PC-9 (cell line): ENCODE measurements around the gene SDCCAG8. TPM values are rescaled to one million over a fixed set of nuclear protein-coding genes. Genes with fewer than 3 reads are reported as not detected.

Experiments
- BruUV-seq: library from RNA; stranded (reverse); fragments of 400-500 nt; replicated peaks from 2 replicates; lab custom pipeline; 2021; lab: Mats Ljungman, UMichigan
- CTCF ChIA-PET: fragments of 300-600 bp; sonication (Branson Sonifier 250); formaldehyde crosslinking; loops from one replicate; lab custom pipeline; 2022; ENCODE audit warnings: antibody characterized with exemption; lab: Charles Lee
- POLR2A ChIA-PET: fragments of 300-600 bp; sonication (Branson Sonifier 250); formaldehyde crosslinking; loops from one replicate; lab custom pipeline; 2022; ENCODE audit warnings: antibody characterized with exemption; ENCODE audit not compliant: unreplicated experiment; lab: Charles Lee
- DNase-seq, 2 experiments: peaks; one replicate each; pipeline versions ENCODE4 v3.0.0 to v3.0.0-alpha.2; 2015 to 2022; ENCODE audit warnings: mixed read lengths in 1 of 2
- H2AFZ ChIP-seq: fragments of 200-600 bp; sonication (generic); 2 replicates; pipeline ENCODE4 v1.8.1; 2017; ENCODE audit warnings: antibody characterized with exemption
- H3F3A ChIP-seq: fragments of 200-600 bp; sonication (generic); 2 replicates; pipeline ENCODE4 v1.8.1; 2017; ENCODE audit warnings: antibody characterized with exemption, mild to moderate bottlenecking, low read depth; ENCODE audit not compliant: insufficient read depth
- H3K27ac ChIP-seq: fragments of 200-600 bp; sonication (generic); 2 replicates; pipeline ENCODE4 v1.6.1; 2016; ENCODE audit warnings: mixed run types
- H3K27me3 ChIP-seq: fragments of 200-600 bp; sonication (generic); 2 replicates; pipeline ENCODE4 v1.6.1; 2016; ENCODE audit warnings: low read depth, mixed run types; ENCODE audit not compliant: insufficient read depth
- H3K36me3 ChIP-seq: fragments of 200-600 bp; sonication (generic); 2 replicates; pipeline ENCODE4 v1.6.1; 2016; ENCODE audit warnings: low read depth, mixed run types
- H3K4me1 ChIP-seq: fragments of 200-600 bp; sonication (generic); replicated peaks from 2 replicates; pipeline ENCODE4 v1.6.1; 2016; ENCODE audit warnings: mixed run types; ENCODE audit not compliant: insufficient read depth
- H3K4me2 ChIP-seq: fragments of 200-600 bp; sonication (generic); 2 replicates; pipeline ENCODE4 v1.6.1; 2017; ENCODE audit warnings: mixed run types
- H3K4me3 ChIP-seq: fragments of 200-600 bp; sonication (generic); 2 replicates; pipeline ENCODE4 v1.6.1; 2016; ENCODE audit warnings: mixed run types
- H3K79me2 ChIP-seq: fragments of 200-600 bp; sonication (generic); 2 replicates; pipeline ENCODE4 v1.6.1; 2017; ENCODE audit warnings: low read depth, mixed run types
- H3K9me2 ChIP-seq: fragments of 200-600 bp; sonication (generic); 2 replicates; pipeline ENCODE4 v1.8.1; 2017; ENCODE audit warnings: mild to moderate bottlenecking; ENCODE audit not compliant: insufficient read depth
- H3K9me3 ChIP-seq: fragments of 200-600 bp; sonication (generic); 2 replicates; pipeline ENCODE4 v1.8.1; 2016; ENCODE audit warnings: low read depth; ENCODE audit not compliant: insufficient read depth
- H4K20me1 ChIP-seq: fragments of 200-600 bp; sonication (generic); 2 replicates; pipeline ENCODE4 v1.8.1; 2017; ENCODE audit not compliant: insufficient read depth
- CTCF ChIP-seq: fragments of 200-600 bp; sonication (generic); conservative IDR thresholded peaks from 2 replicates; pipeline ENCODE4 v1.6.1; 2017; ENCODE audit warnings: mixed run types, antibody characterized with exemption, mild to moderate bottlenecking, moderate library complexity
- EZH2 ChIP-seq: fragments of 200-600 bp; sonication (generic); IDR thresholded peaks from 2 replicates; pipeline ENCODE4 v1.8.0; 2017; ENCODE audit warnings: antibody characterized with exemption, low read depth
- intact Hi-C: fragments of 100-400 bp; cut with micrococcal nuclease; formaldehyde crosslinking; loops from one replicate; pipeline ENCODE4 v1.10.0; 2022; ENCODE audit not compliant: unreplicated experiment
- total RNA-seq: library from RNA; stranded (reverse); gene quantifications from 2 replicates; pipeline ENCODE4 v1.2.3, GENCODE V29; 2021

Gene SDCCAG8
- total RNA-seq, 1 experiment from 2014 or later, result 22.7 TPM

- ChIA-PET CTCF (interaction anchor here (0.5 to 0.9 kb wide), 4 partner anchors 404 to 955 kb away, joined by 3 to 7 read pairs (median 3); no protein-coding TSS in a partner anchor), POLR2A (no interaction called here)
- H3K4me1 ChIP-seq, result no peaks in the 10 kb centered on the region
- H3F3A ChIP-seq, result peaks cover 6% of the 10 kb centered on the region
- peak in 1 of 2 experiments; percentile 48 for DNase-seq
- H3K27me3 ChIP-seq, result no peaks in the 10 kb centered on the region
- no peak overlapping the region for H2AFZ ChIP-seq
- no peaks in the 10 kb centered on the region for H4K20me1 ChIP-seq
- intact Hi-C loops, result loop anchor here (1.0 to 10.0 kb wide), 7 partner anchors 371 to 955 kb away; no protein-coding TSS in a partner anchor
- H3K9me2 ChIP-seq, result no peaks in the 10 kb centered on the region
- no peaks in the 10 kb centered on the region for H3K79me2 ChIP-seq
- no TSS peak for BruUV-seq
- TF ChIP-seq EZH2, result no peak
- peak; percentile 87 for TF ChIP-seq CTCF
- H3K27ac ChIP-seq, result no peak overlapping the region
- no peak overlapping the region for H3K4me2 ChIP-seq
- H3K9me3 ChIP-seq, result no peaks in the 10 kb centered on the region
- peaks cover 8% of the 10 kb centered on the region; the same call in 1 of the 2 replicates for H3K36me3 ChIP-seq
- no peak overlapping the region for H3K4me3 ChIP-seq
Measured at GRCh38 chr1:243343970-243344937, 88.4 kb downstream of the SDCCAG8 start.

- Histone ChIP-seq H3K27me3 (no peaks in the 10 kb centered on the region), H4K20me1 (no peaks in the 10 kb centered on the region), H3K27ac (no peak overlapping the region), H3K4me2 (no peak overlapping the region), H3K4me1 (no peaks in the 10 kb centered on the region), H3K4me3 (no peak overlapping the region), H3F3A (peaks cover 6% of the 10 kb centered on the region), H2AFZ (no peak overlapping the region), H3K36me3 (peaks cover 8% of the 10 kb centered on the region; the same call in 1 of the 2 replicates), H3K79me2 (no peaks in the 10 kb centered on the region), H3K9me2 (no peaks in the 10 kb centered on the region), H3K9me3 (no peaks in the 10 kb centered on the region)
- intact Hi-C loops, result loop anchor here (2.0 to 10.0 kb wide), 5 partner anchors 370 to 704 kb away; no protein-coding TSS in a partner anchor
- ChIA-PET POLR2A (no interaction called here), CTCF (no interaction called here)
- BruUV-seq, result no TSS peak
- DNase-seq, result no peak
- TF ChIP-seq EZH2 (no peak), CTCF (0 out of 2 replicates have a peak, but pooled peaks have one; percentile 16)
Measured at GRCh38 chr1:243345205-243345604, 89.4 kb downstream of the SDCCAG8 start.

- CTCF ChIA-PET, result no interaction called here
- intact Hi-C loops, result loop anchor here (10.0 kb wide), 3 partner anchors 369 to 609 kb away; no protein-coding TSS in a partner anchor
- peaks cover 8% of the 10 kb centered on the region; the same call in 1 of the 2 replicates for H3K36me3 ChIP-seq
Measured at GRCh38 chr1:243346016-243346415, 90.2 kb downstream of the SDCCAG8 start.

More at GRCh38 chr1:243346016-243346415, 90.2 kb downstream of the SDCCAG8 start:
- POLR2A ChIA-PET, result no interaction called here
- no peak overlapping the region for H3K4me2 ChIP-seq
- H3K9me2 ChIP-seq, result no peaks in the 10 kb centered on the region
- H3F3A ChIP-seq, result peaks cover 6% of the 10 kb centered on the region
- H4K20me1 ChIP-seq, result no peaks in the 10 kb centered on the region
- no TSS peak for BruUV-seq
- TF ChIP-seq EZH2, result no peak
- TF ChIP-seq CTCF, result no peak
- H2AFZ ChIP-seq, result no peak overlapping the region
- H3K27me3 ChIP-seq, result no peaks in the 10 kb centered on the region
- no peak overlapping the region for H3K27ac ChIP-seq
- DNase-seq, result no peak
- no peaks in the 10 kb centered on the region for H3K79me2 ChIP-seq
- H3K4me3 ChIP-seq, result no peak overlapping the region
- no peaks in the 10 kb centered on the region for H3K9me3 ChIP-seq
- H3K4me1 ChIP-seq, result no peaks in the 10 kb centered on the region
